Stimulated activated CD8-positive, alpha-beta memory T cell treated with anti-CD3 and anti-CD28 coated beads, Interleukin-12 subunit alpha, Interleukin-12 subunit beta, amount 100 ng/mL, for 1 hour (primary cell): Measurements from ENCODE around the gene SLC3A2.

Experiments used
- DNase-seq: peaks from one replicate; pipeline ENCODE4 v3.0.0-alpha.2; 2020; ENCODE audit warnings: low read depth

The SLC3A2 gene

DNA sequence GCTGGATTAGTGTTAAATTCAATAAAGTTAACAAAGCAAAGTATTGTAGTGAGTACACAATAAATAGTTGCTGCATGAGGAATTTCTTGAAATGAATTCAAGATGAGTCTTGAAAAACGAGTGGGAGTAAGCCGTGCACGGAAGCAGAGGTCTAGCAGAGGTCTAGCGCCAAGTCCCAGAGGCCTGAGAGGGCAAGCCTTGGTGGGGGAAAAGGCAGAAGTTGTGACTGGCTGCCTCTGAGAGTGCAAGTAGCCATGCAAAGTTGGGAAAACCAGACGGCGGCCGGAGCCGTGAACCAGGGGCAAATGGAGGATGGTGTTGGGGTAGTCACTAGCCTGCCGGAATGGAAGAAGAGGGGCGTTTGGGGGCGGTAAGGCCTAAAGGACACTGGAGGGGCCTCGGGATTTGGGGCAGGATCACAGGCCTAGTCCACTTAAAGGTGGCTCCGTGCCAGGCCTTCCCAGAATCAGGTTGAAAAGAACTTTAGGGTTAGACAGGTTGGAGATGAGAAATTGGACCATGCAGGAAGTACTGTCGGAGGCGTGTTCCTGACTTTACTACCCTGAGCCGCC, 379 bp upstream of the SLC3A2 start:
- no peak for DNase-seq

DNA sequence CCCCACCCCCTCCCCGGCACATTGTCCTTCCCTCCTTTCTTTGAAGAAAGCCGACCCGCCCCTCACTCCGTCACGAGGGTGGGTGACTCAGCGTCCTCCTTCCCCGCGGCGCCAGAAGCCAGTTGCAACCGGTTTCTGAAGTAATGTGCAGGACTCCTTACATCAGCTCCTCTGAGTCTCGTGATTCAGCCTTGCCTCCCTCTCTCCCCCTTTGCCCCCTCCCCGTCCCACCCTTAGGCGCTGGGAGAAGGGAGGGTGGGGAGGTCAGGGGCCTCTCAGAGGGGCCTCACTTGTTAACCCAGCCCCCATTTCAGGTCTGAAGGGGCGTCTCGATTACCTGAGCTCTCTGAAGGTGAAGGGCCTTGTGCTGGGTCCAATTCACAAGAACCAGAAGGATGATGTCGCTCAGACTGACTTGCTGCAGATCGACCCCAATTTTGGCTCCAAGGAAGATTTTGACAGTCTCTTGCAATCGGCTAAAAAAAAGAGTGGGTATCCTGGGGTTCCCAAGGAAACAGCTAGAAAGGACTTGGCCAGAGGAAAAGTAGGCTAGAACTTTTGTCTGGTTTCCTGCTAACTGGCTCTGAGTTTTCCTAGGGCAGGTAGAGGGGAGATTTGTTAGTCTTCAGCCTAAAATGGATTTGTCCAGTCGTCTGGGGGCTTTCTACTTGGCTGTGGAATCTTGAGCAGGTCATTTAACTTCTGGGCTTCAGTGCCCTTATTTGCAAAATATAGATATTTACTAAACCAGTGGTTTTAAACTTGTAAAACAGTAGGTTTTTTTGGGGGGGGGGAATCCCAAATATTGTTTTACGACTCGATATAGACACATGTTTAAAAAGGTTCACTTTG, 1.1 kb downstream of the SLC3A2 start:
- peak; percentile 91 for DNase-seq

DNA sequence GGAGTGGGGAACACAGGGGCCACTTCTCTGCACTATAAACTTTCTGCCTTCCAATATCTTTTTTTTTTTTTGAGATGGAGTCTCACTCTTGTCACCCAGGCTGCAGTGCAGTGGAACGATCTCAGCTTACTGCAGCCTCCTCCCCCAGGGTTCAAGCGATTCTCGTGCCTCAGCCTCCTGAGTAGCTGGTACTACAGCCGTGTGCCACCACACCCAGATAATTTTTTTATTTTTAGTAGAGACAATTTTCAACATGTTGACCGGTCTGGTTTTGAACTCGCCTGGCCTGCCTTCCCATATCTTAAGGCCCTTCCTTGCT, 1.7 kb downstream of the SLC3A2 start:
- no peak for DNase-seq

DNA sequence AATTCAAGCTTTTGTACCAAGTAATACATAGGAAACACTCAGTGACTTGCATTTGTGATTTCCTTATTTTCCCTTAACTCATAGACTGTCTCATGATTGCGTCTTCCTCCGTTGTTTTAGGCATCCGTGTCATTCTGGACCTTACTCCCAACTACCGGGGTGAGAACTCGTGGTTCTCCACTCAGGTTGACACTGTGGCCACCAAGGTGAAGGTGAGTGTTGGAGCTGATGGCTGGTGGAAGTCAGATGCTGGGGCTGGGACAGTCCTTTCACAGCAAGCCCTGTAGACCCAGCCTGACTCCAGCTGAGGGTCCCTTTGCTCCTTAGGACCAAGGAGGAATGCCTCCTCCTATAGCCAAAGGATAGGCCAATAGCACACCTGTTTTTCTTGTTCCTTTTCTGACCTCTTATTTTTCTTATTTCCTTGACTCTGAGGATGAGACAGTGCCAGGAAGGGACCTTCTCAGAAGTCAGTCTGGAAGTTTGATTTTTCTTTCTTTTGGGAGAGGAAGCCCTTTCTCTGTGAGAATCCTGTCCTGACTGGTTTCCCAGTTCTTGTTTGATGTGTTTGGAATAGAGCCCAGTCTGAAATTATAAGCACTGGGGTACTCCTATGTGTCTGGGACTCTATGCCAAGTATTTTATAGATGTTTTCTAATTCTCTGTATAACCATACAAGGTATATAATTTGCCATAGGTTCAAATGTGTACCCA, 2.2 kb downstream of the SLC3A2 start:
- DNase-seq, result no peak

GRCh38 chr11:62883673-62884072, 3.0 kb downstream of the SLC3A2 start:
- DNase-seq, result no peak

DNA sequence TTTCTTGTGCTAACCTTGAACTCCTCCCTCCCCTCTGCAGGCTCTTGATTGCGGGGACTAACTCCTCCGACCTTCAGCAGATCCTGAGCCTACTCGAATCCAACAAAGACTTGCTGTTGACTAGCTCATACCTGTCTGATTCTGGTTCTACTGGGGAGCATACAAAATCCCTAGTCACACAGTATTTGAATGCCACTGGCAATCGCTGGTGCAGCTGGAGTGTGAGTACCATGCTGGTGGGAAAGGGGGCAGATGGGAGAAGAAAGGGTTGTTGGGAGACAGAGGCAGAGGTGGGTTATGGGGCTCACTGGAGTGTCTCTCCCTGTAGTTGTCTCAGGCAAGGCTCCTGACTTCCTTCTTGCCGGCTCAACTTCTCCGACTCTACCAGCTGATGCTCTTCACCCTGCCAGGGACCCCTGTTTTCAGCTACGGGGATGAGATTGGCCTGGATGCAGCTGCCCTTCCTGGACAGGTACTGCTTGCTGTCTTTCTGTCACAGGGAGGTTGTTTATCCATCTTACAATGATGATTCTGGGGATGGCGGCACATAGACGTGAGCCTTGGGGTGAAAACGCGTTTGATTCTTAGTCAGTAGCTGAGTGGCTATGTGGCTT, 4.5 kb downstream of the SLC3A2 start:
- no peak for DNase-seq

- no peak for DNase-seq
These were observed 7.7 kb downstream of the SLC3A2 start for GRCh38 chr11:62888406-62888805.

GRCh38 chr11:62889126-62889483, 8.4 kb downstream of the SLC3A2 start:
- DNase-seq, result no peak

GRCh38 chr11:62889484-62890437, 9.1 kb downstream of the SLC3A2 start:
- no peak for DNase-seq

DNA sequence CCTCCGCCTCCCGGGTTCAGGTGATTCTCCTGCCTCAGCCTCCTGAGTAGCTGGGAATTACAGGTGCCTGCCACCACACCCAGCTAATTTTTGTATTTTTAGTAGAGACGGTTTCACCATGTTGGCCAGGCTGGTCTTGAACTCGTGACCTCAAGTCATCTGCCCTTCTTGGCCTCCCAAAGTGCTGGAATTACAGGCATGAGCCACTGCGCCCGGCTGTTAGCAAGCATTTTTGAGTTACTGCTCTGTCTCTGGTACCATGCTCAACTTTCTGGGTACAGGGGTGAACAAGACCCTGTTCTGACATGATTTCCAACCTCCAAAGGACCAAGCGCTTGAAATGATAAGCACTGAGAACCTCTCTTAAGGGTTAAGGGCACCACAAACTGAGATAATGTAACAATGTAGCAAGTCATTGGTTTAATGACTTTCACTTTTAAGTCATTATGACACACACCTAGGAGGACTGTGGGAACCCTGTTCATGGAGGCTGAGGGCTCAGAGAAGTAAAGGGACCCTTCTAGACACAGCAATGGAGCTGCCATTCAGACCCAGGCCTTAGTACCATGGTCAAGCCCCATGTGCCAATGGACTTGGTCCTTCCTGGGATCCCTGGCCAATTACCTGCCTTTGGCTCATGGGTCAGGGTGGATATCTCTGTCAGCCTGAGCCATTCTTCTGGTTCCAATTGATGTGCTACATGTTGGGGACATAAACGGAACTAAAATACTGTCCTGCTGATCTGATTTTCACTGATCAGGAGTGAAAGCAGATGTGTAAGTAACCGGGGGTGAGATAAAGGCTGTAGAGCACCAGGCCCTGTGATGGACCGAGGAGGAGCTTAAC, 11.6 kb downstream of the SLC3A2 start:
- no peak for DNase-seq

DNA sequence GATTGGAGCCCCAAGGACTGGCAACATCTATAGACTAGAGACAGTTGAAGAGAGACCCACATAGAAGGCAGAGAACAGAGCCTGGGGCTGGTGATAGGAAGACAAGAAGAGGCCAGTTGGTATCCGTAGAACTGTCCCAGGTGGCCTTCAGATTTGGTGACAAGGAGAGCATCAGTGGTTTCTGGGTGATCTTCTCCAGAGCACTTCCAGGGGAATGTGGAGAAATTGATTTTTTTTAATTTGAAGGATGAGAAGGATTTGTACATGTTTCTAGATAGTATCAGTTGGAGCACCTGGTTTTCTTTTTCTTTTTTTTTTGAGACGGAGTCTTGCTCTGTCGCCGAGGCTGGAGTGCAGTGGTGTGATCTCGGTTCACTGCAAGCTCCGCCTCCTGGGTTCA, 14.8 kb downstream of the SLC3A2 start:
- no peak for DNase-seq

DNA sequence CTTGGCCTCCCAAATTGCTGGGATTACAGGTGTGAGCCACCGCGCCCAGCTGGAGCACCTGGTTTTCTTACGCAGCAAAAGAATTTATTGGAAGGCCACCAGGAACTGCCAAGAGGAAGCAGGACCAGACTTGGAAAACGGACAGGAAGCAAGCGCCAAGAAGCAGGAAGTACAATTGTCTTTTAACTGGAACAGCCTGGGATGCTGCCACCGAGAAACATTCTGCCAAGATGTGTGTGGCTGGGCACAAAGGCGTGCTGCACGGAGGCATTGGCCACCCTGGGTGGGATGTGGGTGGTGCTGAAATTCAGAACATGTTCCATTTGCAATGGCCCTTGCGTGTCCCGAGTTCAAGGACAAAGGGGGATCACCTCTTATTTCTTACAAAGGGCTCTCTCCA, 15.4 kb downstream of the SLC3A2 start:
- no peak for DNase-seq

GRCh38 chr11:62897311-62897710, 16.6 kb downstream of the SLC3A2 start:
- DNase-seq, result no peak

GRCh38 chr11:62898027-62898426, 17.3 kb downstream of the SLC3A2 start:
- no peak for DNase-seq

GRCh38 chr11:62902932-62903331, 22.2 kb downstream of the SLC3A2 start:
- DNase-seq, result no peak

- no peak for DNase-seq
These were observed 24.6 kb downstream of the SLC3A2 start for GRCh38 chr11:62905296-62905695.

- peak; percentile 68 for DNase-seq
These were observed 25.3 kb downstream of the SLC3A2 start for GRCh38 chr11:62905927-62906531.

- DNase-seq, result no peak
These were observed 27.9 kb downstream of the SLC3A2 start for GRCh38 chr11:62908468-62909072.

DNA sequence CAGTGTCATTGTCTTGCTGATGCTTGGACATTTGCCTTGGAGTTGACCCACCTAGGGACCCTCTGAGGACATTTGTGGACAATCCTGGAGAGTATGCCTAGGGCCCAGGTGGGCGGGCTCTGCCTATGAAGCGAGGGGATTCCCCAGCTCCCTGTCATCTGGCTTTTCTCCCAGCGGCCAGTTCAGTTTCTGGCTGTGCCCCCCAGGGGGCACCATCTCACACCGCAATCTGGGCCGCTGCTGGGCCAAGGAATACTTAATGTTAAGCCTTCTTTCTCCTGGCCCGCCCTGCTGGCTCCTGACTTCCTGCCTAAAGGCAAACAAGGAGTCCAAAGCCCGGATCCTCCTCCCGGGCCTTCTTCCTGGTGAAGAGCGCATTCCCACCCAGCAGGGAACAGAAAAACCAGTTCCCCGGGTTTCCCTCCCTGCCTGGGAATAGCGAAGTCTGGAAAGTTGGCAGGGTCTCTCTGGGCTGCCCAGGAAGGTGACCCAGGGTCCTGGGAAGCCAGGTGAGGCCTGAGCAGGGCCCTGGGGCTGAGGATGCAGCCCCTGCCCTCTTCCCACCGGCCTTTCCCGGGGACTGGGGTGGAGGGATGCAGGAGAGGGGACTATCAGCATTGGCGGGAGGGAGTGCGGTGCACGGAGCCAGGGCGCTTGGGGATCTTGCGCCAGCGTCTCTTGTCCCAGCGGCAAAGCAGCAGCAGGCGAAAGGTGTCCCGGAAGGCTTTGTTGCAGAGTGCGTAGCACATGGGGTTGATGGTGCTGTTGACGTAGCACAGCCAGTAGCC, 28.6 kb downstream of the SLC3A2 start:
- DNase-seq, result no peak
